GM12801 (cell line): ENCODE results near the gene LPAR1.

ENCODE experiments used
- CTCF ChIP-seq: IDR thresholded peaks from one replicate; pipeline ENCODE4 v1.5.1; 2011; ENCODE audit warnings: control low read depth; ENCODE audit not compliant: insufficient read length; ENCODE audit errors: extremely low read depth

Gene LPAR1

GRCh38 chr9:110844121-110844520, 194.1 kb downstream of the LPAR1 start:
- no peak for TF ChIP-seq CTCF

GRCh38 chr9:110842986-110843385, 195.3 kb downstream of the LPAR1 start:
- no peak for TF ChIP-seq CTCF

DNA sequence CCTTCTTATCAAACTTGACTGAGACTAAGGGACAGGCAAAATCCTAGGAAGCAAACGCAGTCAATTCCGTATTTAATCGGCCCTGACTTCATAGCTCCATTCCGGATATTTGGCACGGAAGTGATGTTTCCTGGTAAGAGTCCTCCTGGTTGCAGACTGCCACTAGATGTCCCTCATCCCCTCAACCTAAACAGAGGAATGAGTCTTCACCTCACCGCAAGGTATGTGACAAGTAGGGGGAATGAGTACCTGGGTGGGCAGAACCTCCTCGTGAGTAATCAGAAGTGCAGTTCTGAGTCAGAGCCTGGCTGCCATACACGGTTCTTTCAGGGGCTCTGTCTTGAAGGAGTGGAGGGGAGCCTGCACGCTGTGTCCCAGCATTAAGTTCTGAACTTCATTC, 196.1 kb downstream of the LPAR1 start:
- no peak for TF ChIP-seq CTCF

DNA sequence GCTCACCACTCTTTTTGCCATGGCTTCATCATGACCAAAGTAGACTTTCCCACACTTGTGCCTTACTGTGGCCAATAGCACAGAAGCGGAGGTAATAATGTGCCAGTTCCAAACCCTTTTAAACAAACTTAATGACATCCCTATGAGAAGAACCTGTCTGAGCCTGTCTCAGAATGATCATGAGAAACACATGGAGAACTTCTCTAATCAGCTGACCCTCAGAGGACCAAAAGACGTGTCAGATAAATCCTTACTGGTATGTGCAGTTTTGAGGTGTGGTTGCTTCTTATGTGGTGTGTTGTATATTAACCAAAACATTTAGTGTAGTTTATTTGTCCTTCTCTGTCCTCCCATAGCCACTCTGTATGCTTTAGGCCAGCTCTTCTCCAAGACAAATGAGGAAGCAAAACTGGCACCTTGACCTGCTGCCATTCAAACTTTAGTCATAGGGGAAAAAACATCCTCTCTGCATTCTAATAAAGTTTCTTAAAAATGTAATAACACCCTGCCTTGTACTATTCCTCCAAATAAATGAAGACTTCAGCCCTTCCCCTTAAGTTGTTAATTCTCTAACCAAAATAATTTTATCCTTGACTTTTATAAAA, 200.8 kb downstream of the LPAR1 start:
- TF ChIP-seq CTCF = no peak

DNA sequence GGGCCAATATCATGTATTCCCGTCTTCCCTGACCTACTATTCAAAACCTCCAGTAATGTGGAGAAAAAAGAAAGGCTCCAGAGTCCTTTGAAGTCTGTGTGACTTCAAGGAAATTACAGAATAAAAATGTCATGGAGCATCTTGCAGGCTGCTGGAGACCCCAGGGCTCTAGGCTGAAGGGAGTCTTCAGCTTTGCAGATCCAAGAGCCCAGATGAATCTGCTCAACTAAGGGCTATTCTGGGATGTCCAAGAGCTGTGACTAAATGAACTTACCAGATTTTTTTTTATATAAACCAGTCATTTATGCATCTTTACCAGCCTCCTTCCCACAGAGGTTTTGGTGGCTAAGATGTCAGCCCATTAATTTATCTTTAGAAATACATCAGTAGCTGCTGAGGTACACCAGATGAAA, 202.4 kb downstream of the LPAR1 start:
- TF ChIP-seq CTCF = no peak

DNA sequence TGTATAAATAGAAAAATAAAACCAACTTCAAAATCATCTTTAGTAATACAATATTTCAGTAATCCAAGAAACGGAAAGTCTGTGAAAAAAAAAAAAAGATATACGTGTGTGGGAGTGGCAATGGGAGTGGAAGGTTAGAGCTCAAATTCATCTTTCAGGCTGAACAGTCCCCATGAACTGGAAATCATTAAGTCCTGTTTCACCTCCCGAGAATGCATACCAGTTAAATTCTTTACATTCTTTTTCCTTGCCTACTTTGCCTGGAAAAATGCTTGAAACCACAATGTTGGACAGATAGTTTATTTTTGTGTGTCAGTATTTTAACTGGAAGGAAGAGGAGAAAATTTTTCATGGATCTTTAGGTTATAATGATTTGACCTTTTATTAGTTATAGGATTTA, 202.9 kb downstream of the LPAR1 start:
- TF ChIP-seq CTCF = no peak

DNA sequence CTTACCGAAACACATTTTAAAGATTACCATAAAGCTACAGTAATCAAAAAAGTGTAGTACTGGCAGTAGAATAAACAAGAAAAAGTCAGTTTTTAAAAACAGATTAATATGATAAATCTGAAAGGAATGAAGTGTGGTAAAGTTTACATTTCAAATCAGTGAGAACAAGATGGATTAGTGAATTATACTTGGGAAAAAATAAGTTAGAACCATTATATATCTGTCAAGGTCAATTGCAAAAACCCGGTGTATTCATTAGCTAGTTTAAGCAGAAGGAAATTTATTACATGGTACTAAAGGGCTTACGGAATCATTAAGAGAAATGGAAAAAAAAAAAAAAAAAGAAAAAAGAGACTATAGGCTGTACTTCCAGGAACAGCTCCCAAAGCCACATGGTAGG, 205.3 kb downstream of the LPAR1 start:
- no peak for TF ChIP-seq CTCF
